H4 (cell line): Measurements from ENCODE around the gene PCED1B. TPM values are rescaled to one million over a fixed set of nuclear protein-coding genes. Genes with fewer than 3 reads are reported as not detected.
"Not testable (repeated sequence)": the region's sequence is repeated elsewhere in the genome, so short reads cannot be mapped to it uniquely, and the experiment has no call there.

Experiments
- DNase-seq: peaks from one replicate; pipeline ENCODE4 v3.0.0-alpha.2; 2015; ENCODE audit warnings: low spot score
- total RNA-seq: library from RNA; depleted of rRNA; stranded (reverse); fragments of >200 nt; shearing (Covaris generic); gene quantifications from 2 replicates; pipeline ENCODE4 v1.2.3, GENCODE V29; 2014; rRNA removed

PCED1B gene
- 1.1 TPM in 1 of 2 replicates, not detected in the other for total RNA-seq

DNA sequence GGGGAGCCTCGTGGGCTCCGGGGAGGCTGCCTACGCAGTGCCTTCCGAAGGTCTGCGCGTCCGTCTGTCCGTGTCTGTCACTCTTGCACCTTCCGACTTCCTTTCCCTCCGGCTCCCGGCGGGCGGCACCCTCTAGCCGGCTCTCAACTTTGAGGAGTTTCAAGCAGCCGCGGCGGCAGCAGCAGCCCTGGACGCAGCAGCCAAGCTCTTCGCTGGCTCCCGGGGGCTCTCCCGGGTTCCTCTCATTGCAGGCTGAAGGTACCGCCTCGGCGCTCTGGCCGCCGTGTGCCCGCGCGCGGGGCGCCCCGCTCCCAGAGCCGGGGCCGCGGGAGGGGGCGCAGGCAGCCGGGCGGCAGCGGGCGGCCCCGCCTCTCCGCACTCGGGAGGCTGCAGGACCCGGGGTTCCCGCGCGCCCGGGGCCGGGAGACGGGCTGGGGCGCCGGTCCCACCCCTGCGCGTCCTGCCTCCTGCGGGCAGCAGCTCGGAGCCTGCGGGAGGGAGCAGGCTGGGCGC is at the start of gene PCED1B, which contains the start of gene AMIGO2:
PCED1B (plus strand) TSS at position 154 of the 513 bp plus-strand sequence. CDS start 155,443 bp downstream, outside the sequence.
AMIGO2 (minus strand) TSS at position 492 of the 513 bp plus-strand sequence. CDS start 957 bp downstream, outside the sequence.
- DNase-seq = peak; percentile 32

DNA sequence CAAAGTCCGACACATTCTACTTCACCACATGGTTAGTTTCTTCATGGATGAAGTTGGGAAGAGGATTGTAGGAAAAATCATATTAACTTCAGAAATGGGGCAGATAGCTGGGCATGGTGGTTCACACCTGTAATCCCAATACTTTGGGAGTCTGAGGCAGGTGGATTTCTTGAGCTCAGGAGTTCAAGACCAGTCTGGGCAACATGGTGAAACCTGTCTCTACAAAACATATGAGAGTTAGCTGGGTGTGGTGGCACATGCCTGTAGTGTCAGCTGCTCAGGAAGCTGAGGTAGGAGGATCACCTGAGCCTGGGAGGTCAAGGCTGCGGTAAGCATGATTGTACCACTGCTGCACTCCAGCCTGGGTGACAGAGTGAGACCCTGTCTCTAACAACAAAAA is 49.5 kb upstream of the PCED1B start:
- DNase-seq = no peak

DNA sequence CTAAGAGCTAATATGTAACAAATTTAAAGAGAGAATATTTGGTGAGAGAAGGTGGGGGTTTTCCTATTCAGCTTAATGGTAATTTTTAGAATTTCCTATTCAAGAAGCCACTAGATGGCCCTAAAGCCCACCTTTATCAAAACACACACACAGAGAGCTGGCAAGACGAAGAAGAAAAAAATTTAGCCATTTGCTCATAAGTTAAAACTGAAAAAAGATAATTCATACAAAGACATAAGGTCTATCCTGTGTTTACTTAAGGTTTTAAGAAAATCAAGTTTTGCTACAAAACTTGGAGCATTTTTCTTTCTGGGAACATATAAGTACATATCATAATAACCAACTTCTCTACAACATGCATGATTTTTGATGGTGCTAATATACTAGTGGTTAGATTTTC is 46.8 kb upstream of the PCED1B start:
- peak; percentile 59 for DNase-seq

GRCh38 chr12:47033081-47033480 is 46.3 kb upstream of the PCED1B start:
- no peak for DNase-seq

GRCh38 chr12:47033789-47034555 is 45.4 kb upstream of the PCED1B start:
- no peak for DNase-seq

DNA sequence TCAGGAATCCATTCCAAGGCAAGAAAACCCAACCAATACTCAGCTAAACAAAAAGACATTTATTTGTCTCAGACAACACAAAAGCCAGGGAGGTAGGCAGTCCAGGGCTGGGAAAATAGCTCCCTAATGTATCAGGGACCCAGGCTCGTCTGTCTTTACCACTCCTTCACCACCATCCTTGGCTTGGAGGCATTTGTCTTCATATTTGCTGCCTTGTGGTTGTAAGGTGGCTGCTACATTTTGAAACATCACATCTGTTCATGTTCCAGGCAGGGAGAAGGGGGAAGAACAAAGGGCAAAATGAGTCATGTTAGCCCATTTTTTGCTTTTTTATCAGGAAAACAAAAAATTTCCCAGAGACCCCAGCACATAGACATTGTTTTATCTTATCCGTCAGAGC is 44.8 kb upstream of the PCED1B start:
- DNase-seq = peak; percentile 55

GRCh38 chr12:47035484-47035883 is 43.9 kb upstream of the PCED1B start:
- DNase-seq = no peak

GRCh38 chr12:47038270-47038748 is 41.1 kb upstream of the PCED1B start:
- DNase-seq = peak; percentile 47

GRCh38 chr12:47039079-47039478 is 40.3 kb upstream of the PCED1B start:
- no peak for DNase-seq

- no peak for DNase-seq
Observed at GRCh38 chr12:47039756-47040155, 39.7 kb upstream of the PCED1B start.

- no peak for DNase-seq
Observed at GRCh38 chr12:47041327-47041726, 38.1 kb upstream of the PCED1B start.

- no peak for DNase-seq
Observed at GRCh38 chr12:47048541-47048940, 30.9 kb upstream of the PCED1B start.

DNA sequence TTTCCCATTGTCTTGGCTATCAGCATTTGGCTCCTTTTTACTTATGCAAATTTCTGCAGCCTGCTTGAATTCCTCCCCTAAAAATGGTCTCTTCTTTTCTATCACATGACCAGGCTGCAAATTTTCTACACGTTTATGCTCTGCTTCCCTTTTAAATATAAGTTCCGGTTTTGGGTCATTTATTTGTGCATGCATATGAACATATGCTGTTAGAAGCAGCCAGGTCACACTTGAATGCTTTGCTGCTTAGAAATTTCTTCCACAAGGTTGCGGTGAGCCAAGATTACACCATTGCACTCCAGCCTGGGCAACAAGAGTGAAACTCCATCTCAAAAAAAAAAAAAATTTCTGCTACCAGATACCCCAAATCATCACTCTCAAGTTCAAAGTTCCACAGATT is 28.1 kb upstream of the PCED1B start:
- DNase-seq = not testable (repeated sequence)

DNA sequence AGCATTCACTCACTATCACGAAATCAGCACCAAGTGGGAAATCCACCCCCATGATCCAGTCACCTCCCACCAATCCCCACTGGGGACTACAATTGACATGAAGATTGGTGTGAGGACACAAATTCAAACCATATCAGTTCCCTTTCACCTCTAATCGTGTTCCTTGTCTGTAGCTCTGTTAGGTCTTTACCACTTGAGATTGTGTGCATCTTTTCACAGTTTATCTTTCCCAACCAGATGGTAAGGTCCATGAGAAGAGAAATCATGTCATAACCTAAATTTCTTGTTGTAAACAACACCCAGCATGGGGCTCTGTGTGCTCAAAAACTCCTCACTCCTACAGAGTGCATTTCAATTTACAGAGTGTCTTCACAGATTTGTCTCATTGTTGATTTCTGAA is 27.1 kb upstream of the PCED1B start:
- no peak for DNase-seq

DNA sequence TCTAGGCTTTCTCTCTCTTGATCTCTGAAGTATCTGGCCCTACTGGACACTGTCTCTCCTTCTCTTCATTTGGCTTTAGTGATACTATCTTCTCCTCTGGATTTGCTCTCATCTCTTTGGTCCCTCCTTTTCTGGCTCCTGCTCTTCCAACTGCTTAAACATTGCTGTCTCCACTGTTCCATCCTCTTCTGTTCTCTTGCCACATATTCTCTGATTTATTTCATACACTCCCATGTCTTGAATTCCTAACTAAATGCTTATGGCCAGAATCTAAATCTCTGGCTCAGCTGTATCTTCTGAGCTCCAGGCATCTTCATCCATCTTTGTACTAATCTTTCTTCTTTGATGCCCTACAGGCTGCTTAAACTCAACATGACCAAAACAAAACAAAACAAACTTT is 25.5 kb upstream of the PCED1B start:
- no peak for DNase-seq

- no peak for DNase-seq
Observed at GRCh38 chr12:47054659-47055058, 24.8 kb upstream of the PCED1B start.

- DNase-seq = not testable (repeated sequence)
Observed at GRCh38 chr12:47055856-47056255, 23.6 kb upstream of the PCED1B start.

DNA sequence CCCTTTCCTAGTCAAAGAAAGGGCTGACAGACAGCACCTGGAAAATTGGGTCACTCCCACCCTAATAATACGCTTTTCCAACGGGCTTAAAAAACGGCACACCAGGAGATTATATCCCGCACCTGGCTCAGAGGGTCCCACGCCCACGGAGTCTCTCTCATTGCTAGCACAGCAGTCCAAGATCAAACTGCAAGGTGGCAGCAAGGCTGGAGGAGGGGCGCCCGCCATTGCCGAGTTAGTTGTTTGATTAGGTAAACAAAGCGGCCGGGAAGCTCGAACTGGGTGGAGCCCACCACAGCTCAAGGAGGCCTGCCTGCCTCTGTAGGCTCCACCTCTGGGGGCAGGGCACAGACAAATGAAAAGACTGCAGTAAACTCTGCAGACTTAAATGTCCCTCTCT is 22.5 kb upstream of the PCED1B start:
- not testable (repeated sequence) for DNase-seq

- not testable (repeated sequence) for DNase-seq
Observed at GRCh38 chr12:47058640-47059039, 20.8 kb upstream of the PCED1B start.

GRCh38 chr12:47065546-47065945 is 13.9 kb upstream of the PCED1B start:
- no peak for DNase-seq

DNA sequence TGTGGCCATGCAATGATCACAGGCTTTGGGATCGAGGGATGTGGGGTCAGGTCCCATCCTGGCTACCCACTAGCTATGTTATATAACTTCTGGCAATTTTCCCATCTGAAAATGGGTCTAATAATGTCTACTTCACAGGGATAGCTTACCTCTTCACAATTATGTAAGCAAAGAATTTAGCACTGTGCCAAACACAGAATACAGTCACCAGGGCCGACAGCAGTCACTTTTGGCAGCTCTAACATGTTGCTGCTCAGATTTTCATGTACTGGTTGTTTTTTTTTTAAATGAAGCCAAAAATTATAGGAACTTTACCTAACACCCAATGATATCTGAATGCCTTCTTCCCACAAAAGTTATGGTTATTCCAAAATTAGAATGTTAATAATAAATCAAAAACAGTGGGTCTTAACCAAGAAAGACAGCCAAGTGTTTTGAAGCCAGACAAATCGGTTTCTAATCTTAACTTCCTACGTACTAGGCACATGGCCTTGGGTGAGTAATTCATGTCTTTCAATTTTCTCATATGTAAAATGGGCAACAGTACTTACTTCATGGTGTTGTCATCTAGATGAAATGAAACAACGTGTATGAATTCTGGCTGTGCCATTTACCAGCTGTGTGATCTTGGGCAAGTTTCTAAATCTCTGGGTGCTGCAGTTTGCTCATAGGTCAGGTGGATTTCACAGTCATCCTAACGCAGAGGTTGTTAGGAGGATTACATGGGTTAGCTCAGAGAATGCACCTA is 13.0 kb upstream of the PCED1B start:
- DNase-seq = no peak

GRCh38 chr12:47067176-47067575 is 12.2 kb upstream of the PCED1B start:
- DNase-seq = no peak
